Measurements from ENCODE around the gene ZNG1B. TPM values are rescaled to one million over a fixed set of nuclear protein-coding genes. Genes with fewer than 3 reads are reported as not detected.
"Not testable (repeated sequence)": the region's sequence is repeated elsewhere in the genome, so short reads cannot be mapped to it uniquely, and the experiment has no call there.

The ZNG1B gene
- total RNA-seq, result 22.9 and 29.4 TPM in 2 replicates

GRCh38 chr2:113437508-113438465 is at the start of gene ZNG1B:
ZNG1B (plus strand) TSS chr2:113437691; CDS start chr2:113437869, 178 bp downstream.
- peak; percentile 3 for DNase-seq (ENCODE audit: low read depth)
- peak within 1 kb of the TSS; percentile 64 for H3K4me3 ChIP-seq (ENCODE audit: low read depth, low read length)

GRCh38 chr2:113390124-113390849 is 47.2 kb upstream of the ZNG1B start:
- peak; percentile 93 for TF ChIP-seq CTCF (IDR thresholded peaks at IDR 0.05; ENCODE audit: insufficient read depth, low read depth, low read length)
- peak; percentile 82 for DNase-seq (ENCODE audit: low read depth)
- peak overlapping the region; percentile 12 for H3K4me3 ChIP-seq (ENCODE audit: low read depth, low read length)

- TF ChIP-seq CTCF (IDR thresholded peaks at IDR 0.05; ENCODE audit: insufficient read depth, low read depth, low read length), result no peak
- H3K4me3 ChIP-seq (ENCODE audit: low read depth, low read length), result no peak overlapping the region
- no peak for DNase-seq (ENCODE audit: low read depth)
Measured at GRCh38 chr2:113391073-113391472, 46.4 kb upstream of the ZNG1B start.

- TF ChIP-seq CTCF (IDR thresholded peaks at IDR 0.05; ENCODE audit: insufficient read depth, low read depth, low read length), result no peak
- H3K4me3 ChIP-seq (ENCODE audit: low read depth, low read length), result no peak overlapping the region
- no peak for DNase-seq (ENCODE audit: low read depth)
Measured at GRCh38 chr2:113406114-113406513, 31.4 kb upstream of the ZNG1B start.

GRCh38 chr2:113407446-113408099 is 29.9 kb upstream of the ZNG1B start:
- no peak overlapping the region for H3K4me3 ChIP-seq (ENCODE audit: low read depth, low read length)
- DNase-seq (ENCODE audit: low read depth), result peak; percentile 3
- TF ChIP-seq CTCF (IDR thresholded peaks at IDR 0.05; ENCODE audit: insufficient read depth, low read depth, low read length), result peak; percentile 10

- not testable (repeated sequence) for H3K4me3 ChIP-seq (ENCODE audit: low read depth, low read length); DNase-seq (ENCODE audit: low read depth)
Measured at GRCh38 chr2:113411725-113412352, 25.7 kb upstream of the ZNG1B start.

- DNase-seq (ENCODE audit: low read depth); H3K4me3 ChIP-seq (ENCODE audit: low read depth, low read length): not testable (repeated sequence)
Measured at GRCh38 chr2:113412774-113413173, 24.7 kb upstream of the ZNG1B start.

- not testable (repeated sequence) for H3K4me3 ChIP-seq (ENCODE audit: low read depth, low read length); DNase-seq (ENCODE audit: low read depth)
Measured at GRCh38 chr2:113431773-113432172, 5.7 kb upstream of the ZNG1B start.

GRCh38 chr2:113433468-113433867 is 4.0 kb upstream of the ZNG1B start:
- not testable (repeated sequence) for DNase-seq (ENCODE audit: low read depth); H3K4me3 ChIP-seq (ENCODE audit: low read depth, low read length)

GRCh38 chr2:113465770-113466169 is 28.3 kb downstream of the ZNG1B start:
- H3K4me3 ChIP-seq (ENCODE audit: low read depth, low read length); DNase-seq (ENCODE audit: low read depth): not testable (repeated sequence)

GRCh38 chr2:113476688-113477368 is 39.3 kb downstream of the ZNG1B start:
- not testable (repeated sequence) for DNase-seq (ENCODE audit: low read depth)
- peak overlapping the region; percentile 18 for H3K4me3 ChIP-seq (ENCODE audit: low read depth, low read length)

- H3K4me3 ChIP-seq (ENCODE audit: low read depth, low read length); DNase-seq (ENCODE audit: low read depth): not testable (repeated sequence)
Measured at GRCh38 chr2:113496527-113496926, 59.0 kb downstream of the ZNG1B start.

Measured in fibroblast of villous mesenchyme (primary cell).